Stimulated activated CD4-positive, alpha-beta T cell treated with anti-CD3 and anti-CD28 coated beads, Interleukin-12 subunit alpha, Interleukin-12 subunit beta, amount 100 ng/mL, for 4 hours (primary cell): ENCODE data around the gene CFAP221.

ENCODE experiments used
- DNase-seq: peaks from one replicate; pipeline ENCODE4 v3.0.0-alpha.2; 2020

The CFAP221 gene

GRCh38 chr2:119537792-119538191 lies 6.5 kb upstream of the CFAP221 start:
- DNase-seq: no peak

GRCh38 chr2:119541476-119541875 lies 2.8 kb upstream of the CFAP221 start:
- DNase-seq: no peak

GRCh38 chr2:119544939-119545475 lies 758 bp downstream of the CFAP221 start:
- DNase-seq: no peak

GRCh38 chr2:119545754-119546446 lies 1.7 kb downstream of the CFAP221 start:
- no peak for DNase-seq

DNA sequence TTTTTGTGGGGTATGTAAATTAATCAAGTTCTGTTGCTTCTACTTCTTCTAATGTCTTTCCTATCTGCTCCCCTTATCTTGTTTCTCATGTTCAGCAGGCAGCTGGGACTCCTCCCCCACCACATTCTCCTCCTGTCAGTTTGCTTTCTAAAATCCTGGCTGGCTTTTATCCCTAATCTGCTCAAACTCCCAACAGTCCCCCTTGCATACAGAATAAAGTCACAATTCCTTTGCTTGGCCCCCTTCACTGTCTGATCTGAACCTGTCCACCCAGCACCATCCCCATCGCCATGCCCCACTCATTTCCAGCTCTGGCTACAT lies 2.2 kb downstream of the CFAP221 start:
- DNase-seq: no peak

DNA sequence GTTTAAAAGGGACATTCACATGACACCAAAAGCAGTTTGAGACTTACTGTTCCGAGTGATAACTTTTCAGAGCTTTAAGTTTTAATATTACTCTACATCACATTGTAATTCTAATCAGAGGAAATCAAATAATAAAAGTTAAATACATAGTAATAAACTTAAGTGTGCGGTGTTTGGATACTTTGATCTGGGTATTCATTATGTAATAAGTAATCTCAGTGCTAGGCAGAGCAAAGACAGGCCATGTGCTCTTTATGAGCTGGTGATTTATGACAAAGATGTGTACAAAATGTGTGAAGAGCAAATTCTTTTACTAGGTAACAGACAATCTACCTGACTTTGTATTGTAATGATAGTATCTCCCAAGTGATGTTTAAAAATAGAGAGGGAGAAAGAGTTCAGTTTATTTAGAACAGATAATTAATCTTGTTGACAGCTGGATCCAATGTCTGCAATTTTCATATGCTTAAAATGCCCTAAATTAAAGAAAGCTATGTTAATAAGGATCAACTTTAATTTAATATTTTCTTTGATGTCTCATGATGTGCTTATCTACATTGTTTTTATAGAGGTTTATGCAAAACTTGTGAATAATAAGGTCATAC lies 4.4 kb downstream of the CFAP221 start:
- no peak for DNase-seq

DNA sequence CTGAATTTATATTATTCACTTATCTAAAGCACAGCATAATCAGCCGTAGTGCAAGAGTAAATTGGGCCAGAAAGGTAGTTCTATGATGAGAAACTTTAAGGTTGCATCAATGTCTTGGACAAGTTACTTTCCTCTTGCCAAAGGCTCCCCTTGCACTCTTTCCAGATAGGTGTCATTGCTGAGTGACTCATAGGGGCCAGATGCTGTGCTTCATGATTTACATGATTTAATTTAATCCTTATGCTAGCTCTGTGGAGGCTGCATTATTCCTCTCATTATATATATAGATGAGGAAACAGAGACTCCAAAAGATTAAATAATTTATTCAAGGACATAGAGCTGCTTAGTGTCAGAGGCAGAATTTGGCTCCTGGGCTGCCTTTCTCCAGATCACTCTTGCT lies 5.0 kb downstream of the CFAP221 start:
- no peak for DNase-seq

DNA sequence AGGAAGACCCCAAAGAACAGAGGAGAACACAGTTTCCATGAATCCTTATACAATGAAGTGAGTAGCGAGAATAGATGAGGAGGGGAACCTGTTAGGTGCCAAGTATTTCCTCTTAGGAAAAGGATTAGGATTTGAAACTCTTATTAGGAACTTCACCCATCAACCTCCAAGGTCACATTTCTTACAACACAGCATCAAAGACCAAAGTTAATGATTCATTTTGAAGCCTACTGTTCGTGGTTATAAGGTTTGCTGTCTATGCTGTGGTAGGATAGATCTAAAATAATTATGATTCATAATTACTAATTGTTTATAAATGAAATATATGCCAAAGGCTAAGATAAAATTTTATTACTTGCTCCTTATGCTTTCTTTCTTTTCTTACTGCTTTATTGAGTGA lies 6.1 kb downstream of the CFAP221 start:
- no peak for DNase-seq

DNA sequence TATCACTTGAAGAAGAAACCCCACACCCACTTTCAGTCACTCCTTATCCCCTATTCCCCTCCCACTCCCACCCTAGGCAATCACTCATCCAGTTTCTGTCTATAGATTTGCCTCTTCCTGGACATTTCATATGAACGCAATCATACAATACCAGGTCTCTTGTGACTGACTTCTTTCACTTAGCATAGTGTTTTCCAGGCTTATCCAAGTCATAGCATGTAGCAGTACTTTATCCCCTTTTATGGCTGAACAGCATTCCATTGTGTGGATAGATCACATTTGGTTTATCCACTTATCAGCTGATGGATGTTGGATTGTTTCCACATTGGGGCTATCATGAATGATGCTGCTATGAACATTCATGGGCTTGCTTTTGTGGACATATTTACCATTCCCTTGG lies 6.6 kb downstream of the CFAP221 start:
- DNase-seq: no peak

- DNase-seq: no peak
Observed at GRCh38 chr2:119552902-119553301, 8.7 kb downstream of the CFAP221 start.

- no peak for DNase-seq
Observed at GRCh38 chr2:119553687-119554344, 9.6 kb downstream of the CFAP221 start.

DNA sequence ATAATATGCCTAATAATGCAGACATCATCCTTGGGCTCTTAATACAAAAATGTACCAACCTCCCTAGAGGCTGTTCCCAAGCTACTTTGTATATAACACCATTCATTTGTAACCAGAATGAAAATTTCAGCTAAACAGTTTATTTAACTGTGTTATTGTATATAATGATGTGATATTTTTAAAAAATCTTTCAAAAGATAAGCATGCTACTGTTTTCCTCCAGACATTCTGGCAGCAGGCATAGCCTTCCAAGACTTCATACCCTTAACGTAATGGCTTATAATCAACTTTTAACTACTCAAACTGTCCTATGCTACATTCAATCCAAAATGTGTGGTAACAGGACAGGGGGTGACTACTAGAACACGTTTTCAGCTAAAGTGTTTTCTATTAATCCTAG lies 21.2 kb downstream of the CFAP221 start:
- no peak for DNase-seq

- DNase-seq: no peak
Observed at GRCh38 chr2:119567292-119567691, 23.0 kb downstream of the CFAP221 start.

DNA sequence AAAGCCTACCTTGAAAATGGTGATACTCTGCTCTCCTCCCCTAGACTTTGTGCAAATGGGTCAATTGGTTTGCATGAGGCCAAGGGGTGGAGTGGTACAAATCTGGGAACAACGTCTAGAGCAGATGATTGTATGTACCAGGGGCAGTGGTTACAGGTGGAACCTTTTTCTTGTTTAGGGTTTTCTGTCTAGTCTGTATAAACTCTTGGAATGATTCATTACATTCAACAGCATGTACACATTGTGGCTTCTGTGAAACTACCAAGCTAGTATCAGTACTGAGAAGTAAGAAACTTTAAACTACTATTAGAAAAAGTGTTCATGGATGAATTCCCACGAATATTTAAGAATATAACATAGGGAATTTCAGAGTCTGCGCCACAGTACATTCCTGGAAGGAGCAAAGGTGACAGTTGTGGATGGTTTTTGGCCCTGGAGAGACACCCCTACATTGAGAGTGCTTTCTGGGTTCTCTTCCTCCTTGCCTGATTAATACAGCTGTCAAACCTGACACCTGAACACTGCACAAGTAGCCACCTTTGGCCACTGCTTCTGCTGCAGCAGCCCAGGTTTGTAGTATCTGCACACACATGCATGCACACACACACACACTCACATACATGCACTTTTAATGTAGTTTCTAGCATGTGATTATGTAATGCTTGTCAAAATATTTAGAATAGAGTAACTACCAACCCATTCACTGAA lies 30.0 kb downstream of the CFAP221 start:
- no peak for DNase-seq

DNA sequence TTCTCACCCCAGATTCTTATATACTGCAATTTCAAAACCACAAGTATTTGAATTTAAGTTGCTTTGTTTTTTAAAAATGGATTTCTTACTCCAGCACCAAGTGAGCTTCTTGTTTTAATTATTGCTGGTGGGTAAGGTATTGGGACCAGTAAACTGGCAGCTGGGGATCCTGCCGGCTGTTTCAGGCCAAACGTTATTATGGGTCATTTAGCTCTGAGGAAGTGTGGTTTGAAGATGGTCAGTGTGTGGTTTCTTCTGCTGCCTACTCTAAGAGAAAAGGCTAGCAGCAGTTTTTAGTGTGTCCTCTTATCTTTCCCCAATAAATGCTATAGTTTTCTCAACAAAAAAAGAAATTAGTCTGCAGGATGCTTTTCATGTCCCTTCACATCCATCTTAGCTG lies 30.6 kb downstream of the CFAP221 start:
- no peak for DNase-seq

DNA sequence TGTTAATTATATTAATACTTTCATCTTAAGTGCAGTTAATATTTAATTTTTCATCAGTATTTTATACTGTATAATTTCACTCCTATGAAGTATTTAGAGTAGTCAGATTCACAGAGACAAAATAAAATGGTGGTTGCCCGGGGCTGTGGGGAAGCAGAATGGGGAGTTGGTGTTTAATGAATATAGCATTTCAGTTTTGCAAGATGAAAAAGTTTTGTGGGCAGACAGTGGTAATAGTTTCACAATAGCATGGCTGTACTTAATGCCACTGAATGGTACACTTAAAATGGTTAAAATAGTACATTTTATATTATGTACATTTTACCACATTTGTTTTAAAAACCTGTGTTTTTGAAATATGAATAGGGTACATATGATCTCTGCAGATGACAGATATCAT lies 31.2 kb downstream of the CFAP221 start:
- DNase-seq: no peak

DNA sequence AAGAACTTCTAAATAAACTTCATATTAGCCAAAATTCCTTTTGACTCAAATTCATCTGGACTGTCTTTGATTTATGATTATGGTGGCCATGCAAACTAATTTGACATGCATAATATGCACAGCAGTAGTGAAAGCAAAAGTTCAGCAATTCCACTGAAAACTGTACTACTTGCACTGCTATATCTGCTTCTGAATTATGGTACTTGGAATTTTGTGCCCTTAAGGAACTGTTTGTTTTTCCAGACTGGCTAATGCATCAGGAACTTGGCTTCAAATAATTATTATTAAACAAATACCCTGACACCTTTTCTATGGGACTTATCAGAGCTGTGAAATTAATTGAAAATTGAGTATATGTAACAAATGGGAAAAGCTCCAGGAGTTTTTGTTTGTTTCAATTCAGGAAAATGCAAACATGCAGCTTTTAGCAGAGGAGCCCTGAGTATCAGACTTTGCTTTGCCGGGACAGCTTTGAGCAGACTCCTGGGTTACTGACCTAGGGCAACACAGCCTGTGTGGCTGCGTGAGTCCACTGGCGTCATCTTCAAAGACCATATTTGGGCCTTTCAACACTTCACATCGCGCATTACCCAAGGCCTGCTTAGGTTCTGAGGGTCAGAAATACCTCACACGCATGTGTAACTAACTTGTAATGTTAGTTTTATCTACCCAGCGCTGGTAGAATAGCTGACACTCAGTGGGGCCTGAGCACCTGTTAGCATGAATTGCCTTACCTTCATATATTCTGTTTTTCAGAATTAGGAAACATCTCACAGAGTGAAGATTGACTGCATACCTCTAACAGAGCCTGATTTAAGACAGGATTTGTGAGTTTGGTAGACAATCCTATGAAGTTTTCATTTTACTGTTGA lies 35.4 kb downstream of the CFAP221 start:
- DNase-seq: no peak

DNA sequence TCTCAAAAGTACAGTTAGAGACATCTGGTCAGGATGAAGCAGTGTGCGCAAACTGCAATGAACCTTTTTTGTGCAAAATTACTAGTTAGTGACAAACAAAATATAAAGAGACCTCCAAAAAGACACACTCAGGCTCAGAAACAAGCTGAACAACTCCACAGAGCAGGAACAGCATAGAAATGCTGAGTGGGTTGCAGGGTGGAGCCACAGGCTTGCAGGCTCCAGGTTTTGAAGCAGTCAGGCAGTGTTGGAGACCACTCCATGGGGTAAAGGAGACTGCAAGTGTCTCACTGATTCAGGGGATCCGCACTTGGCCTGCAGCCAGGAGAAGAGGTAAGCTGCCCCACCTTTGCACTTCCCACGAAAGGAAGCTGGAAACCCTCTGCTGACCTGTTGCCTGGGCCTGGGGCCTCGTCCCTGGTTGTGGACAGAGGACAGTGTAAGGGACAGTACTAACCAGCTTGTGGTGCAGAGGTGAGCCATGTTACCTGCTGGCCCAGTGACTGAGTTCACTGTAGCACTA lies 36.4 kb downstream of the CFAP221 start:
- DNase-seq: no peak

- DNase-seq: no peak
Observed at GRCh38 chr2:119583291-119583690, 39.0 kb downstream of the CFAP221 start.

DNA sequence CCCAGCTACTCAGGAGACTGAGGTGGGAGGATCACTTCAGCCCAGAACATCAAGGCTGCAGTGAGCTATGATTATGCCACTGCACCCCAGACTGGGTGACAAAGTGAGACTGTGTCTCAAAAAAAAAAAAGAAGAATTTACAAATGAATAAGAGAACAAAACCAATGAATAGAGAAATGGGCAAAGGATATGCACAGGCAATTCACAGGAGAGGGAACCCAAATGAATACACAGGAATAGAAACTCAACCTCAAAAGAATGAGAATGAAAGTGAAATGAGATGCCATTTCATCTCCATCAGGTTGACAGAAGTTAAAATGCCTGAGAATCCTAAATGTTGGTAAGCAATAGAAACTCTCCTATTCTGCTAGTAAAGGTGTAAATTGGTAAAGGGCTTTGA lies 40.2 kb downstream of the CFAP221 start:
- DNase-seq: no peak

DNA sequence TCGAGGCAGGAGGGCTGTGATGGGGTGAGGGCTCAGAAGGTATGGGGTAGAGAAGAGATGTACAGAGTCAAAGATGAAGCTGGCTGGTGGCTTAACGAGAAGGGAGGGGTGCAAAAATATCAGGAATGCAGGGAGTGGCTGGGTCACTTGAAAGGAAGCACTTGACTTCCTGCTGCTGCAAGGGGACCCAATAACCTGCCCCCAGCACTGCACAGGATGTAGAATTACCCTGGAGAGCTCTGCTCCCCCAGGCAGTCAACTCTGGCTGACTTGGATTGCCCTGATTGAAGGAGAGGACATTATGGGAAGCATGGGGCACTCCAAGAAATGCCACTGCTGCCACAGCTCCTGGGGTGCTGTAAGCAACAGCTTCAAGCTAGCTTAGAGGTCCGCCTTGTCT lies 41.8 kb downstream of the CFAP221 start:
- DNase-seq: no peak

GRCh38 chr2:119590873-119591272 lies 46.6 kb downstream of the CFAP221 start:
- no peak for DNase-seq
